GM18951 (cell line): ENCODE results near the gene SESN3.

Source experiments
- POLR2A ChIP-seq: IDR thresholded peaks from 4 replicates; pipeline ENCODE4 v1.6.1; 2011; ENCODE audit warnings: mild to moderate bottlenecking; ENCODE audit not compliant: insufficient read length, insufficient read depth; ENCODE audit errors: extremely low read depth
- in situ Hi-C: fragments of 300-500 bp; cut with MboI; formaldehyde crosslinking; loops from one replicate; pipeline ENCODE4 v1.12.0; 2022; ENCODE audit warnings: low sequenced_read_pairs, mixed read lengths, inconsistent platforms; ENCODE audit not compliant: unreplicated experiment

The SESN3 gene

GRCh38 chr11:95128602-95129001, 102.4 kb downstream of the SESN3 start:
- TF ChIP-seq POLR2A = no peak
- in situ Hi-C loops = no loop called here

- in situ Hi-C loops = no loop called here
- TF ChIP-seq POLR2A = no peak
Observed at GRCh38 chr11:95123556-95123955, 107.4 kb downstream of the SESN3 start.

GRCh38 chr11:95121698-95122097, 109.3 kb downstream of the SESN3 start:
- in situ Hi-C loops = no loop called here
- TF ChIP-seq POLR2A = no peak

DNA sequence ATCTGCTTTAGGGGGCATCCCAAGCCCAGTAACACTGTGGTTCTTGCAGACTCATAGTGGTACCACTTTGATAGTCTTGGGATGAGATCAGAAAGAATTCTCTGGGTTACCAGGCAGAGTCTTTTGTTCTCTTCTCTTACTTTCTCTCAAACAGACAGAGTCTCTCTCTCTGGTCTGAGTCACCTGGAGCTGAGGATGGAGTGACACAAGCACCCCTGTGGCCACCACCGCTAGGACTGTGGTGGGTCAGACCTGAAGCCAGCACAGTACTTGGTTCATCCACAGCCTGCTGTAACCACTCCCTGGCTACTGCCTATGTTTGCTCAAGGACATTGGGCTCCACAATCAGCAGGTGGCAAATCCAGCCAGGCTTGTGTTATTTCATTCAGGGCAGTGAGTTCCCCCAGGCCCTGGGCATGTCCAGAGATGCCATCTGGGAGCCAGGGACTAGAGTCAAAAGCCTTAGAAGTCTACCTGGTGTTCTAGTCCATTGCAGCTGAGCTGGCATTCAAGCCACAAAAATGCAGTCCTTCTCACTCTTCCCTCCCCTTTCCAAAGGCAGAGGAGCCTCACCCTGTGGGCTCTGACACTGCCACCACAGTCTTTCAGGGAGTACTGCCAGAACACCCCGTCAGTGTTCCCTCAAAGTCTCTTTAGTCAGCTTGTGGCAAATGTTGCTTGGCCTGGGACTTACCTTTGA, 111.5 kb downstream of the SESN3 start:
- no peak for TF ChIP-seq POLR2A
- in situ Hi-C loops = no loop called here

DNA sequence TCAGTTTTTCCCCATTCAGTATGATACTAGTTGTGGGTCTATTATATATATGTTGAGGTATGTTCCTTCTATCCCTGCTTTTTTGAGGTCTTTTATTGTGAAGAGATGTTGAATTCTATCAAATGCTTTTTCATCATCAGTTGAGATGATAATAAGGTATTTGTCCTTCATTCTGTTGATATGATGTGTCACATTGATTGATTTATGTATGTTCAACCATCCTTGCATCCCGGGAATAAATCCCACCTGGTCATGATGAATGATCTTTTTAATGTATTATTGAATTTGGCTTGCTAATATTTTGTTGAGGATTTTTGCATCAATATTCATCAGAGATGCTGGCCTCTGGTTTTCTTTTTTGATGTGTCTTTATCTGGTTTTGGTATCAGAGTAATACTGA, 115.4 kb downstream of the SESN3 start:
- in situ Hi-C loops = no loop called here
- TF ChIP-seq POLR2A = no peak
